HL-60/S4 (cell line): ENCODE results near the gene PLA2G1B.

ENCODE experiments used
- in situ Hi-C: fragments of 300-500 bp; cut with MboI; formaldehyde crosslinking; loops from 2 replicates; pipeline ENCODE4 v1.14.3; 2022; ENCODE audit warnings: low sequenced_read_pairs

The PLA2G1B gene

GRCh38 chr12:120327593-120327992 lies at the start of gene PLA2G1B:
TSS of gene PLA2G1B (minus strand) at chr12:120327779. CDS start at chr12:120327753, 26 bp downstream.
- in situ Hi-C loops = no loop called here

DNA sequence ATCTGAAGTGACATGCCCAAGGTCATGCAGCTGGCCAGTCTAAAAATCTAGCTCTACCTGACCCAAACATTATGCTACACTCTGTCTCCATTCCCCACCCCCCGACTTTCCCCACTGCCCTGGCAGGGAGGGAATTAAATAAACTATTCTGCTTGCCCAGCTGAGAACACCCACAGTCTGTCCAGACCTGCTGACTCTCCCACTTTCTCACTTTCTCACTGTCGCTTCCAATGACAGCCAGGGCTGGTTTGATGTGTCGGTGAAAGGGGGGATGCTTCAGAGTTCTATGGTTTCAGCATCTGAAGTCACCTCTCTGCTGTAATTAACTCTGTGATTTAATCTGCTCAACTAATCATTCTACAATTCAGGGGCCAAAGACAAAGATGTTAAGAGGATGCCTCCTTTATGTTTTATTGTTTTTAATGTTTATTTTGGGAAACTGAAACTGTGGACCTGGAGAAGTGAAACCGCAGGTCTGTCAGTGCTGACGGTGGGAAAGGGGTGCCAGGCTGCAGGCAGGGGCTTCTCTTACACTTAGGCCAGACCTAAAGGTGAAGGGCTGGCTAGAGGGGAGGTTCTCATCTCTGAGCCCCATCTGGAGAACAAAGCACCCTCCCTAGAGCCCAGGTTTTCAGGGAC lies 49.5 kb upstream of the PLA2G1B start:
- in situ Hi-C loops = no loop called here

GRCh38 chr12:120376416-120376815 lies 48.8 kb upstream of the PLA2G1B start:
- in situ Hi-C loops = no loop called here

DNA sequence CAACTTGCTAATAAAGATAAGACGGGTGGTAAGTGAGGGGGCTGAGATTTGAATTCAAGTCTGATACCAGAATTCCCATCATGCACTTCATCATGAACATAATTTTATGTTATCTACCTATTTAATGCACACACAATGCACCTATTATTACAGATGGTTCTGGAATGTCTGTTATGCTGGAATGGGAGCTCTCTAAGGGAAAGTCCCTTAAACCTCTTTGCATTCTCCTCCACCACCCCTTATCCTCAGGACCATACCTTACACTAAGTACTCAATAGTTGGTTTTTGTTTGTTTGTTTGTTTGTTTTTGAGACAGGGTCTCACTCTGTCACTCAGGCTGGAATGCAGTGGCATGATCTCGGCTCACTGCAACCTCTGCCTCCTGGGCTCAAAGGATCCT lies 48.4 kb upstream of the PLA2G1B start:
- in situ Hi-C loops = no loop called here

GRCh38 chr12:120373683-120374082 lies 46.1 kb upstream of the PLA2G1B start:
- in situ Hi-C loops = no loop called here

DNA sequence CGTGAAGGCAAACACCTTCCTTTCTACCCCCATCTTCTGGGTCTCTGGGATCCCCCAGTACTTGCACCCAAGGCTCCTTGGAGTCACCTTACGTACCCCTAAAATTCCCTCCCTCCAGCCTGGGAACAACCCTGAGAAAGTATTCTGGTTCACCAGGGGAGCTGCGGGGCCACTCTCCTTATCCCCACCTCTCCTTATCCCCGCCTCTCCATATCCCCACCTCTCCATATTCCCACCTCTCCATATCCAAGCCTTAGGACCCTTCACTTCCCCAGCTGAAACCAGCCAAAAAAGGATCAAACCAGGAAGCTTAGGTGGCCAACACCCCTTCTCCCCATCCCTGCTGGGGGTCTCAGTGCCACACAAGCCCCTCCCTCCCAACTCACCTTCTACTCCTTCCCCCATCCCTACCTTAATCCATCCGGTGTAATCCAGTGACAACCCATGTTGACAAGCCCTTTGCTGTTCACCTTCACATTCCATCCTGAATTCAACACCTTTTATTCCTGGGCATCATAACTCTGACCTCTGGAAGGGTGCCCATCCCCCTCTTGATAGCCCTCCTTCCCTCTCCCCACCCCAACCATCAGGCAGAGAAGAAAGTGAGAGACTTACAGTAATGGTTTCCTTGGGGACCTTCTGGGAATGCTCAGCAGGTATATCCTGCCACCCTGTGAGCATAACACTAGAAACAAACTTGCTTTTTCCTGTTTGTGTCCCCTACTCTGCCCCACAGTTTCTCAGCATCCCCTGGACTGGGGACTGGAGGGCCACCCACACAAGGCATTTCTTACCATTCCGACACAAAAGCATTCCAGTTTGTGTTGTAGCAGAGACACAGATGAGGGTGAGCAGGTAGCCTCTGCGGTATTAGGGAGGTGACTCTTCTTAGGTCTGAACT lies 43.0 kb upstream of the PLA2G1B start:
- in situ Hi-C loops = no loop called here

- in situ Hi-C loops = no loop called here
Observed at GRCh38 chr12:120369603-120370342, 42.2 kb upstream of the PLA2G1B start.

GRCh38 chr12:120368789-120369602 lies 41.4 kb upstream of the PLA2G1B start, which contains the start of gene MSI1:
TSS of gene MSI1 (minus strand) at chr12:120369164. CDS start at chr12:120369091, 73 bp downstream.
- in situ Hi-C loops = no loop called here

GRCh38 chr12:120367924-120368788 lies 40.6 kb upstream of the PLA2G1B start:
- in situ Hi-C loops = no loop called here

- in situ Hi-C loops = no loop called here
Observed at GRCh38 chr12:120367233-120367923, 39.8 kb upstream of the PLA2G1B start.

DNA sequence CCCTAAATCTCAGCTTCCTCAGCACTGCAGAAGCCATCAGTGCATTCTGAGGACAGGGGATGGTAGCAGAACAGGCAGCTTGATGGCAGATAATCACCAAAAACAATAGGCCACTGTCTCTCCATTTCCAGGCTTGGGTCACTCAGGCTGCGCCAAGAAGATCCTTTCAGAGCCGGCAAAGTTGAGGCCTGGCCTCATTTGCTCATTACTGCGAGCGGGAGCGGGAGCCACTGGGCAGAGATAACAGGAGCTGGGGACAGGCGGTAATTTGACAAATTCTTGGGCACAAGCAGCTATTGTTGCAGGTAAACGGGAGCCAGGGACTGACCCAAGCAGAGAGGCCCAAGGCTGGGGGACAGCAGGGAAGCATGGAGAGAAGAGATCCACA lies 39.3 kb upstream of the PLA2G1B start:
- in situ Hi-C loops = no loop called here

- in situ Hi-C loops = no loop called here
Observed at GRCh38 chr12:120366341-120366705, 38.7 kb upstream of the PLA2G1B start.

GRCh38 chr12:120365675-120366340 lies 38.2 kb upstream of the PLA2G1B start:
- in situ Hi-C loops = no loop called here

DNA sequence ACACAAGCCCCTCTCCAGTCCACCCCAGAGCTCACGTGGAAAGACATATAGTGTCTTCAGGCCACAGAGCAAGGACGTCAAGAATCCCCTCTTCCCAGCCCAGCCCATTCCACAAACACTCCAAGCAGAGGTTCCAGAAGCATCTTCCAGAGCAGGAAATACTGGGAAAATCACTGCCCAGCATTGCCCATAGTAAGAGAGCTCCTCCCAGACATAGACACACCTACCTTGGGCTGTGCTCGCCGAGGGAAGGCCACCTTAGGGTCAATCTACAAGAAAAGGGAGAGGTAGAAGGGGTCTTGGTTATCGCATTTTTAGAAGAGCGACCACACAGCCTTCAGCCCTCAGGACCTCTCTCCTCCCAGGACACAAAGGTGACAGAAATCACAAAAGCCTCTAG lies 36.9 kb upstream of the PLA2G1B start:
- in situ Hi-C loops = no loop called here

GRCh38 chr12:120363274-120363855 lies 35.8 kb upstream of the PLA2G1B start:
- in situ Hi-C loops = no loop called here

GRCh38 chr12:120362516-120363273 lies 35.1 kb upstream of the PLA2G1B start:
- in situ Hi-C loops = no loop called here

- in situ Hi-C loops = no loop called here
Observed at GRCh38 chr12:120361506-120362208, 34.1 kb upstream of the PLA2G1B start.
